ENCODE results near the gene PTPRD. TPM values are rescaled to one million over a fixed set of nuclear protein-coding genes. Genes with fewer than 3 reads are reported as not detected.

PTPRD gene
- total and polyA plus RNA-seq, 2 of the 4 experiments (the other 2 are of a cell fraction): 0.07 to 0.18 TPM

DNA sequence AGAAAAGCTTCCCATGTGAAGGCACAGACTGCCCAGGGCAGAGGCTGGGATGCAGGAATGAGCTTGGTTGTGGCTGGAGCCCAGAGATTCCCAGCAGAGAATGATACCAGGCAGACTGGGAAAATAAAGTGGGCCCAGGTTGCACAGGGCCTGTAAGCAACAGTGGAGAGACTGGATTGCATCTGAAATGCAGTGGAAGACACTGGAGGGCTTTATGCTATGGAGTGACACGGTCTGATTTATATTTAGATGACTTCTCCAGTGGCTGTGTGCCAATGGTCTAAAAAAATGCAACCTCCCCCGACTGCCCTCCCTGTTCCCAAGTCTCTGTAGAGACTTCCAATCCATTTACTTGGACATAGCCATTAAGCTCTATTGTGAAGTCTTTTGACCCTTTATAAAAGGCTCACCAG is 1862.2 kb downstream of the PTPRD start:
- CTCF ChIA-PET: interaction anchor here (0.6 kb wide), 1 partner anchor 586 kb away, joined by 8 read pairs; no protein-coding TSS in a partner anchor
- no peak overlapping the region for H3K4me2 ChIP-seq (ENCODE audit: low read depth, low read length)
- WGBS, 2 experiments (ENCODE audit: extremely low coverage in 2 of 2, insufficient read length in 1 of 2): no CpG with 5 or more reads among the region's 2 CpGs

More for the DNA sequence above, 1862.2 kb downstream of the PTPRD start:
- H2BK15ac ChIP-seq (ENCODE audit: low read depth, low read length): no peak overlapping the region
- no peaks in the 10 kb centered on the region for H3K9me1 ChIP-seq (ENCODE audit: insufficient read depth, low read length)
- no peak overlapping the region for H2AK5ac ChIP-seq (ENCODE audit: low read depth, low read length)
- ATAC-seq (ENCODE audit: low read depth) (no peak; the same call in 1 of the 2 replicates), DNase-seq (no peak)
- no peaks in the 10 kb centered on the region for H3K4me1 ChIP-seq (ENCODE audit: control insufficient read depth, insufficient read depth, low read length)
- H4K8ac ChIP-seq (ENCODE audit: low read depth in 2 of 2, low read length in 2 of 2): no peak overlapping the region
- no peak overlapping the region for H2BK120ac ChIP-seq (ENCODE audit: low read depth, low read length)
- H2BK20ac ChIP-seq (ENCODE audit: low read depth, low read length): no peak overlapping the region
- TF ChIP-seq ELK1 (IDR thresholded peaks at IDR 0.05; ENCODE audit: borderline replicate concordance, low read depth, low read length) (no peak), CTCF (conservative IDR thresholded peaks at IDR 0.05; ENCODE audit: low read depth, low read length) (no peak), NFE2L2 (IDR thresholded peaks at IDR 0.05; ENCODE audit: low read depth, low read length) (no peak), SMC3 (IDR thresholded peaks at IDR 0.05; ENCODE audit: low read depth, low read length) (no peak), FOS (IDR thresholded peaks at IDR 0.05; ENCODE audit: low read depth, low read length) (no peak), MAZ (IDR thresholded peaks at IDR 0.05; ENCODE audit: borderline replicate concordance, low read depth, low read length) (no peak), CHD1 (IDR thresholded peaks at IDR 0.05; ENCODE audit: low read depth, low read length) (no peak)
- no peak overlapping the region for H4K91ac ChIP-seq (ENCODE audit: insufficient read depth, low read depth, low read length)
- H3K9ac ChIP-seq (ENCODE audit: low read depth, low read length): no peak overlapping the region
- no peaks in the 10 kb centered on the region for H3K27me3 ChIP-seq (ENCODE audit: control insufficient read depth, insufficient read depth, low read length)
- no peak overlapping the region for H2AFZ ChIP-seq (replicated peaks; ENCODE audit: low read length, poor library complexity)
- no peaks in the 10 kb centered on the region for H3K36me3 ChIP-seq (ENCODE audit: control insufficient read depth, insufficient read depth, low read length)
- no TSS peak for BruUV-seq (replicated peaks)
- no peak overlapping the region for H2AK9ac ChIP-seq (replicated peaks; ENCODE audit: low read depth, low read length, poor library complexity)
- no peak overlapping the region for H3K27ac ChIP-seq (ENCODE audit: insufficient read depth, low read length)
- H3K4ac ChIP-seq (ENCODE audit: low read depth, low read length): no peak overlapping the region
- H3K18ac ChIP-seq (ENCODE audit: low read depth, low read length): no peak overlapping the region
- dilution Hi-C loops (cut with HindIII; ENCODE audit: low sequenced_read_pairs, unreplicated experiment) (no loop called here), intact Hi-C loops (cut with micrococcal nuclease) (no loop called here), in situ Hi-C loops (cut with MboI; ENCODE audit: low sequenced_read_pairs) (no loop called here)
- H3K56ac ChIP-seq (ENCODE audit: extremely low read depth, insufficient read depth, low read length): no peak overlapping the region
- H4K5ac ChIP-seq (ENCODE audit: low read depth, low read length): no peak overlapping the region
- POLR2A ChIA-PET (ENCODE audit: unreplicated experiment): no interaction called here
- H4K20me1 ChIP-seq (ENCODE audit: insufficient read depth, low read length): no peaks in the 10 kb centered on the region
- H3K23ac ChIP-seq (ENCODE audit: low read depth, low read length): no peak overlapping the region
- no peak overlapping the region for H3K4me3 ChIP-seq (ENCODE audit: insufficient read depth, low read depth, low read length)
- no peaks in the 10 kb centered on the region for H3K9me3 ChIP-seq (ENCODE audit: control insufficient read depth, insufficient read depth, low read length)
- H3K14ac ChIP-seq (replicated peaks; ENCODE audit: low read depth, low read length): no peak overlapping the region
- H3K79me1 ChIP-seq (ENCODE audit: low read depth in 1 of 2, low read length in 2 of 2): no peaks in the 10 kb centered on the region
- no peak overlapping the region for H2BK5ac ChIP-seq (ENCODE audit: low read depth, low read length, poor library complexity, severe bottlenecking)
